HepG2 (cell line): Measurements from ENCODE around the gene METTL22. TPM values are rescaled to one million over a fixed set of nuclear protein-coding genes. Genes with fewer than 3 reads are reported as not detected.

Experiments used
- ZNF142 ChIP-seq: sonication (generic); formaldehyde crosslinking; IDR thresholded peaks from 2 replicates; pipeline ENCODE4 v1.4.0; 2020; ENCODE audit warnings: missing genetic modification reagents
- ZNF772 ChIP-seq: sonication (generic); formaldehyde crosslinking; IDR thresholded peaks from 2 replicates; pipeline ENCODE4 v1.5.0; 2020; ENCODE audit warnings: mild to moderate bottlenecking, missing genetic modification reagents
- ZNF782 ChIP-seq: sonication (generic); formaldehyde crosslinking; IDR thresholded peaks from 2 replicates; pipeline ENCODE4 v1.4.0; 2020; ENCODE audit warnings: missing genetic modification reagents, mild to moderate bottlenecking, borderline replicate concordance
- polyA plus RNA-seq, 8 experiments: library from polyadenylated mRNA; depleted of rRNA in 3 of 8; stranded (reverse) in 7 of 8; unstranded in 1 of 8; fragments of >200 nt; fragmentation: Illumina TruSeq in 4 of 8; extraction: Trizol in 4 of 8; gene quantifications; 2 replicates each; pipeline versions ENCODE4 v1.2.1 to v1.2.3, GENCODE V29; 2011 to 2016; ENCODE audit warnings: low read depth in 4 of 8, missing spikeins in 1 of 8, mixed read lengths in 1 of 8; ENCODE audit not compliant: insufficient read depth in 1 of 8
- small RNA-seq, 3 experiments: library from RNA; depleted of rRNA; stranded (forward); fragments of <200 nt; gene quantifications; one replicate each; pipeline ENCODE3, GENCODE V24; 2012; ENCODE audit warnings: low read depth in 2 of 3, low replicate concordance in 1 of 3; ENCODE audit not compliant: insufficient read length in 3 of 3, insufficient read depth in 2 of 3
- total RNA-seq, 5 experiments: library from RNA; depleted of rRNA; stranded (reverse); fragments of >200 nt; fragmentation: Illumina TruSeq; extraction: Trizol; gene quantifications; 2 replicates each; pipeline ENCODE4 v1.2.3, GENCODE V29; 2016; ENCODE audit warnings: low read depth in 1 of 5

METTL22 gene
- total and polyA plus RNA-seq, 2 of the 13 experiments (the other 11 are each of a cell fraction or from before 2014, with no cell fraction given), result 36.2 to 94.8 TPM

GRCh38 chr16:8697965-8698364 lies 76.5 kb downstream of the METTL22 start (continued):
- TF ChIP-seq ZNF142 (CRISPR knock-in tag), result no peak
- no peak for TF ChIP-seq ZNF782 (CRISPR knock-in tag)
- TF ChIP-seq ZNF772 (CRISPR knock-in tag), result no peak

Small RNA genes within 50 kb of the gene (small RNA-seq; reads per million reads assigned to genes)
- gene RN7SL743P, result 0 to 0.97 (median 0) reads per million in 3 experiments

Other genes with a start within 250 kb of the METTL22 start
- gene TMEM114, start 31.2 kb upstream of the METTL22 start, total RNA-seq (2016; rRNA removed; fragmentation: Illumina TruSeq; extraction: Trizol), result not detected in 2 replicates
- not detected in 2 replicates for gene TMEM114, start 31.2 kb upstream of the METTL22 start, polyA plus RNA-seq (2011; rRNA removed)
- gene ABAT, start 52.9 kb downstream of the METTL22 start, total RNA-seq (2016; rRNA removed; fragmentation: Illumina TruSeq; extraction: Trizol), result 97.3 and 123 TPM in 2 replicates
- gene ABAT, start 52.9 kb downstream of the METTL22 start, polyA plus RNA-seq (2011; rRNA removed), result 47.6 and 55.0 TPM in 2 replicates
- 19.2 and 19.3 TPM in 2 replicates for gene TMEM186, start 175.9 kb downstream of the METTL22 start, total RNA-seq (2016; rRNA removed; fragmentation: Illumina TruSeq; extraction: Trizol)
- 16.2 and 16.6 TPM in 2 replicates for gene TMEM186, start 175.9 kb downstream of the METTL22 start, polyA plus RNA-seq (2011; rRNA removed)
- 93.7 and 100 TPM in 2 replicates for gene PMM2, start 176.1 kb downstream of the METTL22 start, total RNA-seq (2016; rRNA removed; fragmentation: Illumina TruSeq; extraction: Trizol)
- 50.5 and 52.2 TPM in 2 replicates for gene PMM2, start 176.1 kb downstream of the METTL22 start, polyA plus RNA-seq (2011; rRNA removed)
- gene CARHSP1, start 247.3 kb downstream of the METTL22 start, total RNA-seq (2016; rRNA removed; fragmentation: Illumina TruSeq; extraction: Trizol), result 345 and 349 TPM in 2 replicates
- gene CARHSP1, start 247.3 kb downstream of the METTL22 start, polyA plus RNA-seq (2011; rRNA removed), result 173 and 193 TPM in 2 replicates